Epithelial cell of prostate (primary cell): Measurements from ENCODE around the gene SHISAL2B.
"Not testable (repeated sequence)": the region's sequence is repeated elsewhere in the genome, so short reads cannot be mapped to it uniquely, and the experiment has no call there.

ENCODE experiments used
- DNase-seq: peaks from one replicate; pipeline ENCODE4 v3.0.0-alpha.2; 2011; ENCODE audit warnings: low read depth, low spot score
- H3K27ac ChIP-seq: fragments of 450-650 bp; 2 replicates; pipeline ENCODE4 v1.5.1; 2017; ENCODE audit warnings: mild to moderate bottlenecking

Gene SHISAL2B

GRCh38 chr5:64690417-64691151 is at the start of gene SHISAL2B:
SHISAL2B (plus strand) TSS chr5:64690503; CDS start chr5:64690624, 121 bp downstream.
- no peak within 1 kb of the TSS for H3K27ac ChIP-seq
- DNase-seq: no peak

DNA sequence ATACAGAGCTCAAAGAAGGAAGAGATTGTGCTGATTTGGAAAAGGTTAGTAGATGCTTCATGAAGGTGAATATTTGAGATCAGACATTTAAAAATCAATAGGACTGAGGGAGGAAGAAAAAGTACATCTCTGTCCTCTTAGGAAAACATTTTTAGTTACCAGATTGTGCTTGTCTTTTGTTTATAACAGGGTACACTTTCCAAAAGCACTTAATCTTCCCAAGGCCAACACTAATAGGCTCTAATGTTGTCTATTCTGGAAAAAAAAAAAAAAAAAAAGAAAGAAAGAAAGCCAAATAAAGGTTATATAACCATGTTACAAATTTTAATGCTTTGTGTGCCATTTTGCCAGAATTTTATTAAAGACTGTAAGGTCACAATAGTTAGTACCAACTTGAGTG is 45.5 kb upstream of the SHISAL2B start:
- H3K27ac ChIP-seq: no peak overlapping the region
- no peak for DNase-seq

- no peak for DNase-seq
- no peak overlapping the region for H3K27ac ChIP-seq
Observed at GRCh38 chr5:64646169-64646568, 44.1 kb upstream of the SHISAL2B start.

- no peak for DNase-seq
- H3K27ac ChIP-seq: no peak overlapping the region
Observed at GRCh38 chr5:64649512-64649911, 40.8 kb upstream of the SHISAL2B start.

DNA sequence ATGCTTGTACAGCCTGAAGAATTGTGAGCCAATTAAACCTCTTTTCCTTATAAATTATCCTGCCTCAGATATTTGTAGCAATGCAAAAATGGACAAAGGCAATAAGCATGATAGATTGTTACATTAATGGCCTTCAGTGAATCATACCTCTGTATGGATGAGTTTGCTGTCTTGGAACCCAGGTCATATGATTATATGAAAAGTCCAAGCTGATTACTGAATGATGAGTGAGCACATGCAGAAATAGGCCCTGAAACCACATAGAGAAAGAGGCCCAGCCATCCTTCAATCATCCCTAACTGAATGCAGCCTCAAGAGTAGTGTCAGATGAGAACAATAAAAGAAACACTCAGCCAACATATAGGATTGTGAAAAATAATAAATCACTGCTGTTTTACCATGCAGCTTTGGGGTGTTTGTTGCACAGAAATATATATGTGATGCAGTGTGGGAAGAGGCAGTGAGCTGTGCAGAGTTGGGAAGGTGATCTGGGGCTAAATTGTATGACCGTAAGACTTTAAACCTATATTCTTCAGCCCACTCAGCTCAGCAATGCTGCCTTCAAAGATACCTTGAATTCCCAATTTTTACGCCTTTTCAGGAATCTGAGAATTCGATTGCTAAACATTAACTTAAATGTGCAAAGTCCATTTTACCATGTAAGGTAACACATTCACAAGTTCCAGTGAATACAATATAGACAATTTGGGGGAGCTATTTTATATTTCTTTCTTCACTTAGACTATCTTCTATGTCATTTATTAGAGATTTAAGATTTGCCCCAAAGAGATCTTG is 36.3 kb upstream of the SHISAL2B start:
- DNase-seq: peak; percentile 10
- no peak overlapping the region for H3K27ac ChIP-seq

- no peak overlapping the region for H3K27ac ChIP-seq
- DNase-seq: no peak
Observed at GRCh38 chr5:64654561-64654938, 35.8 kb upstream of the SHISAL2B start.

DNA sequence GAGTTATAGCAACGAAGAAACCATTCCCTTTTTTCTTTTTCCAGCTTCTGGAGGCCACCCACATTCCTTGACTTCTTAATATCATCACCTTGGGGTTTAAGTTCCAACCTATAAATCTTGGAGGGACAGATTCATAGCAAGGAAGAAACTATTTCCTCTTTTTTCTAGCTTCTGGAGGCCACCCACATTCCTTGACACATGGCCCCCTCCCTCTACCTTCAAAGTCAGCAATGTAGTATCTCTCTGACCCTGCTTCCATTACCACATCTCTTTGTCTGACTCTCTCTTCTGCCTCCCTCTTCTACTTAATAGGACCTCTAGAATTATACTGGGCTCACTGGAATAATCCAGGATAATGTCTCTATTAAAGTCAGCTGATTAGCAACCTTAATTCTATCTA is 34.7 kb upstream of the SHISAL2B start:
- no peak overlapping the region for H3K27ac ChIP-seq
- no peak for DNase-seq

DNA sequence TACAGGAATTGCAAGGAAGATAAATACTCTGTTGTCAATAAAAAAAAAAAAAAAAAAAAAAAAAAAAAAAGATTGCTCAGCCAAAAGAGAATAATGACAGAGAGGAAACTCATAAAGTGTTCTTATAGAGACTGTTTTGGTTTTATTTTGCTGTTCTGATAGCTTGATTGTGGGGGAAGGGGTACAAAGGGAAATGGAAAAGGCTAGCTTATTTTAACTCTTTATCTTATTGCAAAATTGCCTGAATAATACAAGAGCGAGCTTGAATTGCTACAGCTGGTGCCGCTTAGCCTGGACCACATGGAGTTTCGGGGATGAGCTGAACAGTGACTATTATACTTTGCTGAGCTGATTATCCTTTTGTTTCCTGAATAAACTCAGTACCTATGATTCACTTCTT is 31.0 kb upstream of the SHISAL2B start:
- no peak for DNase-seq
- no peak overlapping the region for H3K27ac ChIP-seq

GRCh38 chr5:64663181-64663580 is 27.1 kb upstream of the SHISAL2B start:
- not testable (repeated sequence) for DNase-seq, H3K27ac ChIP-seq

DNA sequence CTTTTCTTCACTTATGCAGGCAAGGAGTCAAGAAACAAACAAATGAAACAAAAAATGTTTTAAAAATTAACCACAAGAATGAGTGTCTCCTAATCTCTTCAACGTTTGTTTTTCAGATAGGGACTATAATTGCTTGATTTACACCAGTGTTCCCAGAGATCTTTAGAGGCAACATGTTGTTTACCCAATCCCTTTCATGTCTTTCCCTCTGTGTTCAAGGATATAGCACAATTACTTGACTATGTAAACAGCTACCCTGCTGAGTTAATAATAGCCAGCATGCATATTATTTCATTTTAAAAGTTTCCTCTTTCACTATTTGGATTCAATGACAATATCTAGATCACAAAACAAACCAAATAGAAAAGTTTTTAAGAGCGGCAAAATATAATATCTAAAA is 25.1 kb upstream of the SHISAL2B start:
- no peak overlapping the region for H3K27ac ChIP-seq
- DNase-seq: no peak

DNA sequence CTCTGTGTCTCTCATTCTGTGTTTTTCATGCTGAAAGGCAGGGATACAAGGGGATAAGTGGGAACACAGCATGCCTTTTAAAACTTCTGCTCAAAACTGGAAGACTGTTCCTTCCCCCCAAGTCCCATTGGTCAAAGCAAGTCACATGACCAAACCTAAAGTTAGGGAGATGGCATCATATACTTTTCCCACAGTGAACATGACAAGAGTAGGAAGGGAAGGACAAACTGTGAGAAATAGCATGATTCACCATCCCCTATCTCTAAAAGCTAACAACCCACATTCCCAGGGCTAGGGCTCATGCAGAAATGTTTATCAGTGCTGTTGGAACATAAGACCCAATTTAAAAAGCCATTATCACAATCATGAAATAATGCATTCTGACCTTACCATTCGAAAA is 24.2 kb upstream of the SHISAL2B start:
- peak; percentile 73 for DNase-seq
- no peak overlapping the region for H3K27ac ChIP-seq

DNA sequence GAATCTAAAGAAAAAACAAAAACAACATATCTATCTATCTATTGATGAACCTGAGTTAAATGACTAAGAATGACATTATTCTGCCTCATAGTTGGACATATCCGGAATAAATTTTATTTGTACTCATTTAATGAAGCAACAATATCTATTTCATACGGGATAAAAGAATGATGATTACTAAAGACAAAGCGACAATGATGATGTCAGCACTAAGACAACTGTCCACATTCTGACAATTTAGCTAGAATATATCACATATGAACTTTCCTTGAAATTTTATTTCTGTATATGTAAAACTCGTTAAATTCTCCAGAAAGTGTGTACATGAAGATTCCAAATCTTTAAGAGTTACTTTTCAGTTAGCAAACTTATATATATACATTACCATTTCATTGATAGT is 23.2 kb upstream of the SHISAL2B start:
- no peak for DNase-seq
- no peak overlapping the region for H3K27ac ChIP-seq

DNA sequence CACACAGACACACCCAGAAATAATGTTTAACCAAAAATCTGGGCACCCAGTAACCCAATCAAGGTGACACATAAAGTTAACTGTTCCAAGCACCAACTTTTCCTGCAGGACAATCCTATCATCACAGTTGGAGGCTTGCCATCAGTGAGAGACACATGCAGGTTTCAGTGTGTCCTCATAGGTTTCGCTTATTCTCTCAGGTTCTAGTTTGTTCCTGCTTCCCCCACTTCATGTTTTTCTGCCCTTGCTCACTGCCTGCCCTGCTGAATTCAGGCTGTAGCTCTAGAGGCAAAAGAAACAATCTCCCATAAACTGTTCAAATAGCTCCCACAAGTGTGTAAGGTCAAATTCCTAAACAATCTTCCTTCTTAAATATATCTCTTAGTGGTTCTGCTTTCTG is 20.0 kb upstream of the SHISAL2B start:
- DNase-seq: no peak

GRCh38 chr5:64671678-64672077 is 18.6 kb upstream of the SHISAL2B start:
- H3K27ac ChIP-seq: no peak overlapping the region
- DNase-seq: no peak

More for the DNA sequence above, 20.0 kb upstream of the SHISAL2B start:
- H3K27ac ChIP-seq: no peak overlapping the region

DNA sequence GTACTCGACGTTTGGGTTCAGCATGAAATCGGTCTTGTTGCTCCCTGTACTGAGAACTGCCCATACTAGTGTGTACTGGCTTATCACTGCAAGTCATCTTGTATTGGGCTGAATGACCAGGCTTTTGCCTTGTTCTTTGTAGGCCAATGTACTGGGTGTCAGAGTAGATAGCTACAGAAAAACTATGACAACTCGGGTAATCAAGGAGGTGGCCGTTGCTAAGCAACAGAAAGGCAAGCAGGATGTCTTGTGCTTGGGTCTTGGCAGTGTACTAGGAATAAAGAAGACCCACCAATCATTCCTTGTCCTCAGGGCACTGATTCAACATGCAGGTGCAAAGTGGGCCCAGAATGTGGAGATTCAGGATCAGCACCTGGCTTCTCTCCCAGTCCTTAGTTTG is 11.9 kb upstream of the SHISAL2B start:
- DNase-seq: no peak

GRCh38 chr5:64680289-64680688 is 10.0 kb upstream of the SHISAL2B start:
- peak; percentile 27 for DNase-seq
- no peak overlapping the region for H3K27ac ChIP-seq

More for the DNA sequence above, 11.9 kb upstream of the SHISAL2B start:
- H3K27ac ChIP-seq: no peak overlapping the region

DNA sequence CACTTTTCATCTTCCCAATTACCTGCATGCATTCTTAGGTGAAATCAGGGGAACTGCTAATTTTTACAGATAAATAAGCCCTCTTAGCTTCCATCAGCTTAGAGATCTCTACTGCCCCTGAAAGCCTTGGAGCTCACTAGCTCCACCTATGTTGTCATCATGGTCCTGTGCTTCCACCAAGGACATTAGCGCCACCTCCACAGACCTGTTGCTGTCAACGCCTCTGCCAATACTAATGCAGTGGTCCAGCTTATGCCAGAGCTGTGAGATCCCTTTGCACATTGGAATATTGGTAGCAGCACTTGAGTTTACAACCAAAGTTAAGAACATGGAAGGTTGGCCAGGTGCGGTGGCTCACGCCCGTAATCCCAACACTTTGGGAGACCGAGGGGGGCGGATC is 7.7 kb upstream of the SHISAL2B start:
- DNase-seq: no peak

DNA sequence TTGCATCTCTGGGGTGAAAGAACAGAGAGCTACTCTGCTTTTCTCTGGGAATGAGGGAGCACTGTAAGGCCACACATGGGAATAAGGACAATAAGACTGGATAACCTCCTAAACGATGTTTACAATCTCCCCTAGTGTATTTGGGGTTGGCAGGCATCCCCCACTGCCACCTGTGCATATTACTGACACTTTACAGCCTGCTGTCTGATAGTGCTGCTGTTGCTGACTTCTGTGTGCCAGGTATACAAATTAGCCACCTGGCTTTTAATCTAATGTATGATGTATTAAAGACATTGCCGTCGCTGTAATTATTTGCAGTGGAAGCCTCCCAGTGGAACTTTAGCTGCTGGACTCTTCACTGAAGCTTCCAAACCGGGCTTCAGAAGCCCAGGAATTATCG is 4.4 kb upstream of the SHISAL2B start:
- H3K27ac ChIP-seq: no peak overlapping the region
- no peak for DNase-seq

More for the DNA sequence above, 7.7 kb upstream of the SHISAL2B start:
- no peak overlapping the region for H3K27ac ChIP-seq

DNA sequence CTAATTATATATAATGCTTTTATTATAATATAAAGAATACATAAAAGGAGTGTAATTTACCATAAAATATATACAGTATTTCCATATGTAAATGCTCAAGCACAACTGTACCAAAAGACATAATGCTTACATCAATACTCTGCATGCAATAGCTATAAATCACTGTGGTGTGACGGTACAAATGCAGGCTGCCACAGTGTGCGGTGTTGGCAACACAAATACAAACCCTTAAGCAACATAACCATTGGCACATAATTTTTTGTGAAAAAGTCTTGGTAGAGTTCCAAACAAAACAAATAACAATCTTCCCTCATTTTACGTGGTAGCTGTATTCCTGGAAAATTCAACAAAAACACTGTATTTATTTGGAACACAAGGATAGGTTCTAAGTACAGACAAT is 1.9 kb upstream of the SHISAL2B start:
- DNase-seq: no peak
- no peak overlapping the region for H3K27ac ChIP-seq

GRCh38 chr5:64688965-64689364 is 1.3 kb upstream of the SHISAL2B start:
- no peak for DNase-seq
- H3K27ac ChIP-seq: no peak overlapping the region

DNA sequence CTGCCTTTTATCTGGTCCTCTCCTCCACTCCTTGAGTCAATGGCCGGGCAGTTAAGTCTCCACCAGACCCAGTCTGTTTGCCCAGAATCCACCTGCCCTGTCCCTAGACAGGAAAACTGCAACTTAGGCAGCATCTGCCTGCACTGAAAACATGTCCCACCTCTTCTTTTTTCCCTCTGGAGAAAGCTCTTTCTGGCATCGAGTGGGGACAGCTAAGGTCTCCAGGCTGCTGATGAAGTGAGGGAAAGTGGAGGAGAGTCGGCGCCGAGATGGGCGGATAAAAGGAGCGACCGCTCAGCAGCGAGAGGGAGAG is 243 bp upstream of the SHISAL2B start:
- H3K27ac ChIP-seq: no peak overlapping the region
- DNase-seq: no peak

GRCh38 chr5:64691291-64691690 is 988 bp downstream of the SHISAL2B start:
- no peak for DNase-seq
- no peak overlapping the region for H3K27ac ChIP-seq
